ENCODE results near the gene PDE10A. TPM values are rescaled to one million over a fixed set of nuclear protein-coding genes. Genes with fewer than 3 reads are reported as not detected.

PDE10A gene
- total RNA-seq, result 0.34 and 0.89 TPM in 2 replicates

DNA sequence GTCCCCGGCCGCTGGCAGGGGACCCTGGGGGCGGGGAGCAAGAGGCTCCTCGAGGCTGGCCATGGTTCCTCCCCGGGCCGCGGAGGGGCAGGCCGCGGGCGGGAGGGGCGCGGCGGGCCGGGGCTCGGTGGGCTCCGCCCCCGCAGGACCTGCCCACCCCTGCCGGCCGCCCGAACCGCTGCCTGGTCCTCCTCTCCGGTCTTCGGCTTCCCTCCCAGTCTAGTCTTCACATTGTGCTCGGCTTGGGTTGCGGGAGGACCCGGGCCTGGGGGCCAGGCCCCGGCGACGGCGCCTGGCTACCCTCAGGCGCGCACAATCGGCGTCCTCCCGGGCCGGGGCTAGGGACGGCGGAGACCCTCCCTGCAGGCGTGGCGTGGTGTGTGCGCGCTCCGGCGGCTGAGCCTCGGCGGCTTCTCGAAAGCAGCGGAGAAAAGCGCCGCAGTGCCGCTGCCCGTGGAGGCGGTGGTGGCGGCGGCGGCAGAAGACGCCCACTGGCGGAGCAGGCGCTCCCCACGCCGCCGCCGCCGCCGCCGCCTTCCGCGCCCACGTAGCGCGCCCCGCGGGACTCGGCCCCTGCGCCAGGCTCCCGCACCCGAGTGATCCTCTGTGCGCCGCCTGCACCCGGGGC, at the start of gene PDE10A:
Gene PDE10A, minus strand, starts transcription at position 493 of the 628 bp plus-strand sequence. Its CDS starts 430 bp downstream, at position 63.

DNA sequence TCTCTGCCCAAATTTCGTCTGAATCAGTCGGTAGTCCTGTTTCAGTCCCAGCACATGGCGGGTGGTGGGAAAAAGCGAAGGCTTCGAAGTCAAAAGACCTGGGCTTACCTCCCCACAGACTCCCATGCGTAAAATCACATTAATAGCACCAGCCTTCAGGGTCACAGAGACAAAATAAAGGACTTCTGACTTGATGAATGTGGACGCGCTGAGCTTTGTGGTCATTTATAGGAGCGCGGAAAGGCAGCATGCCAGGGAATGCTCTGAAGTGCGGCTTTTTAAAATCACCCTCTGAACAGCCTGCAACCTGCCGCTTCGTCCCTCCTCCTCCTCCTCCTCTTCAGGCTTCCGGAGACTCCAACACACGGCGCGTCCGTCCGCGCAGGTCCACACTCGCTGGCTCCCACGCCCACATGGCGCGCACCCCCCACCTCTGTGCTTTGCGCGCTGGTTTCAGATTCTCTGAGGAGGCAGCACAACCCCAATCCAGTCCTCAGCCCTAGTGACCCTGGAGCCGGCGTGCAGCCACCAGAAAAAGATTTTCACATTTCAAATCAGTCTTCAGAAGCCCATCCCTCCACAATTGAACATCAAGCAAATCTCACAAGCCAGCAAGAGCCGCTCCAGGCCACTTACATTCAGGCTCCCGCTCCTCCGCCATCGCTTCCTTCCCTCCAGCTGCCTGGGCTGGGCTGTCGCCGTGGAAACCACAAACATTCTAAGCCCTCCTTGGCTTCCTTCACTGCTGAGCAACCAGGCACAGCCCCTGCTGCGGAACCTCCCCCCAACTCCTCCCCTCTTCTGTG, 353.9 kb downstream of the PDE10A start, which contains the start of gene C6orf118:
Gene C6orf118, minus strand, starts transcription at position 680 of the 806 bp plus-strand sequence. Its CDS starts 19 bp downstream, at position 661.

